HPDE6-E6E7 (cell line): Measurements from ENCODE around the gene FBXL13.
A peak's percentile ranks its signal among the peaks of the same experiment; 100 is the strongest.
"Not testable (repeated sequence)": the region's sequence is repeated elsewhere in the genome, so short reads cannot be mapped to it uniquely, and the experiment has no call there.

Experiments
- DNase-seq: peaks from one replicate; pipeline ENCODE4 v3.0.0; 2011; ENCODE audit warnings: missing footprints; ENCODE audit errors: extremely low spot score

FBXL13 gene

DNA sequence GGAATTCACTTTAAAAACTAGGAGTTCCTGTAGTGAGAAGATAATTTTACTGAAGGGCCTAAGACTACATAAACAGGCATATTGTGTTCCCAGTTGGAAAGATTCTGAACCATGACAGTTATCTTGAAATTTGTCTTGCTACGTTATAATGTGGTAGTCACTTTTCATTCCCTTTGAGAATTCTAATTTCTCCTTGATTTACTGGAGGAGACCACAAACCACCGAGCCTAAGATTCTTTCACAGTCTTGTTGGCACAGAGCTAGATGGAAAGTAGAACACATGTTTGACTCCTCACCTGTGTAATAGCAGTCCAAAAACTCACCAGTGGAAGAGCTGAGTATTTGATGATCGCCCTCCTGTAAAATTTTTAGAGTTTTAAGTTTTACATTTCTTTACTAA is 5.2 kb upstream of the FBXL13 start:
- no peak for DNase-seq

DNA sequence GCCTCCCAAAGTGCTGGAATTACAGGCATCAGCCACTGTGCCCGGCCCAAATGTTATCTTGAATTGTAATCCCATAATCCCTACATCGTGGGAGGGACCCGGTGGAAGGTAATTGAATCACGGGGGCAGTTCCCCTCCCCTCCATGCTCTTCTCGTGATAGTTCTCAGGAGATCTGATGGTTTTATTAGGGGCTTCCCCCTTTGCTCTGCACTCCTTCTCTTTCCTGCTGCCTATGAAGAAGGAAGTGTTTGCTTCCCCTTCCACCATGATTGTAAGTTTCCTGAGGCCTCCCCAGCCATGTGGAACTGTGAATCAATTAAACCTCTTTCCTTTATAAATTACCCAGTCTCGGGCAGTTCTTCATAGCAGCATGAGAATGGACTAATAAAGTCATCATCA is 3.6 kb upstream of the FBXL13 start:
- not testable (repeated sequence) for DNase-seq

DNA sequence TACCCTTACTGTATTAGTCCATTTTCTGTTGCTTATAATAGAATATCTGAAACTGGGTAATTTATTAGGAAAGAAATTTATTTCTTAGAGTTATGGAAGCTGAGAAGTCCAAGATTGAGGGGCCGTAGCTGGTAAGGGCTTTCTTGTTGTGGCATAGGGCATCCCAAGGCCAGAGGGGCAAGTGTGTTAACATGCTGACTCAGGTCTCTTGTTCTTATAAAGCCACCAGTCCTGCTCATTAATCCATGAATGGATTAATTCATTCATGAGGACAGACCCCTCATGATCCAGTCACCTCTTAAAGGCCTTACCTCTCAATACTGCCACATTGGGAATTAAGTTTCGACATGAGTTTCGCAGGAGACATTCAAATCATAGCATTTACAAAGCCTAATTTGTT is 2.7 kb upstream of the FBXL13 start:
- DNase-seq = no peak

DNA sequence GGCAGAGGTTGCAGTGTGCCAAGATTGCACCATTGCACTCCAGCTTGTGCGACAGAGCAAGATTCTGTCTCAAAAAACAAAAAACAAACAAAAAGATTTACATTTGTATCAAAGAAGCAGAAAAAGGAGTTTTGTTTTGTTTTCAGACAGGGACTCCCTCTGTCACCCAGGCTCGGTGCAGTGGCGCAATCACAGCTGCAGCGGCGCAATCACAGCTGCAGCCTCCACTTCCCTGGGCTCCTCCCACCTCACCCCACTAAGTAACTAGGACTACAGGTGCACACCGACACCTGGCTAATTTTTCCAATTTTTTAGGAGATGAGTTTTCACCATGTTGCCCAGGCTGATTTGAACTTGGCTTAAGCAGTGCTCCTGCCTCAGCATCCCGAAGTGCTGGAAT is 2.2 kb upstream of the FBXL13 start:
- no peak for DNase-seq

DNA sequence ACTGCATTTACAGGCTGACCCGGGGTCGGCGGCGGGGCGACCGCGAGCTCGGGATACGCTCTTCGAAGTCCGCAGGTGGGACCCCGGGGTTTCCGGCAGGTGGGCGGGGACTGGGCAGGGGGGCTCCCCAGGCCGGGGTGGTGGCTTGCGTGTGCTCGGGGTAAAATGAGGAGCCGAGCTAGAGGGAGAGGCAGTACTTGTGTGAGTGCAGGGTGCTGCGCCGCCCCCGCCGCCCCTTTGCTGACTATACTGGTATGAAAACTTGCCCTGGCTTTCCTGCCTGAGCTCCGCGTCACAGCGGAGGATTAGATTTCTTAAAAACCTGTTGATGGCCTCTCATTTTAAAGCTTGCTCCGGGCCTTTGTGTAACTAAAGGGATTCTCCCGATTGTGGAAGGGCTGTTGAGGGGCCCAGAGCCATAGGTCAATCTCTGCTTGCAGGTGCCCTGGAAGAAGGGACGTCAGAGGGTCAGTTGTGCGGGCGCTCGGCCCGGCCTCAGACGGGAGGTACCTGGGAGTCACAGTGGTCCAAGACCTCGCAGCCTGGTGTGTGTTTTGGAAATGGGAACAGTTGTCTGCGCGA is 832 bp upstream of the FBXL13 start:
- peak; percentile 49 for DNase-seq

DNA sequence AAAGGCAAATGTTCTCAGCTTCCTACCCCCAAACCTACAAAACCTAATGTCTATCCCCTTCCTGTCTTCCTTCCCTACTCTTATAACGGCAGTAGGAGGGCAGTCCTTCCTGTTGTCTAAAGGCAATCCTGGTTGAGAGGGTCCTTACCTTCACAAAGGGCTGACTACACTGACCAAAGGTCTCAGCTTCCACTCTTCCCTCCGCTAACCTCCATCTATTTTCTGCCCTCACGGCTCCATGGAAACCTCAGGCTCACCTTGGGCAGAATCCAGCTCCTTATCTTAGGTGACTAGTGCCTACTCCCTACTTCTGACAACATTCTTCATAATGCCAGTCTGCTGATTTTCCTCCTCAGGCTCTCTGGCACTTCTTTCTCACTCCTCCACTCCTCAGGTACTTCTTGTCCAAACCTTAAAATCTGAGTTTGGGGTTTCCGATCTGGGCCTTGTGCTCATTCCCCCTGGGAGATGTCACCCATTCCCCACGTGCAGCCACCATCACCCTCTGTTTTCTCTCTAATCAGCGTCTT is 542 bp downstream of the FBXL13 start:
- DNase-seq = no peak

DNA sequence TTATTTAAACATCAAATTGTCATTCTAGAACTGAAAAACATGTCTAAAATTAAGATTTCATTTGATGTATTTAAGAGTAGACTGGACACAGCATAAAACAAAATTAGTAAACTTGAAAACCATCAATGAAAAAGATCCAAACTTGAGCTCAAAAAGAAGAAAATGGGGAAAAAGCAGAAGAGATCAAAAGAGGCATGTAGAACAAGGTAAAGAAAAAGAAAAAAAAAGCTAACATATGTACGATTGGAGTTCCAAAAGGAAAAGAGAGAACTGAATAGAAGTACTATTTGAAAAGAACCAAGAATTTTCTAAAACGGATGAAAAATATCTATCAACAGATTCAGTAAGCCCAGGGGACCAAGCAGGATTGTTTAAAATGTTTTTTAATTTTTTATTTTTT is 3.6 kb downstream of the FBXL13 start:
- DNase-seq = no peak

DNA sequence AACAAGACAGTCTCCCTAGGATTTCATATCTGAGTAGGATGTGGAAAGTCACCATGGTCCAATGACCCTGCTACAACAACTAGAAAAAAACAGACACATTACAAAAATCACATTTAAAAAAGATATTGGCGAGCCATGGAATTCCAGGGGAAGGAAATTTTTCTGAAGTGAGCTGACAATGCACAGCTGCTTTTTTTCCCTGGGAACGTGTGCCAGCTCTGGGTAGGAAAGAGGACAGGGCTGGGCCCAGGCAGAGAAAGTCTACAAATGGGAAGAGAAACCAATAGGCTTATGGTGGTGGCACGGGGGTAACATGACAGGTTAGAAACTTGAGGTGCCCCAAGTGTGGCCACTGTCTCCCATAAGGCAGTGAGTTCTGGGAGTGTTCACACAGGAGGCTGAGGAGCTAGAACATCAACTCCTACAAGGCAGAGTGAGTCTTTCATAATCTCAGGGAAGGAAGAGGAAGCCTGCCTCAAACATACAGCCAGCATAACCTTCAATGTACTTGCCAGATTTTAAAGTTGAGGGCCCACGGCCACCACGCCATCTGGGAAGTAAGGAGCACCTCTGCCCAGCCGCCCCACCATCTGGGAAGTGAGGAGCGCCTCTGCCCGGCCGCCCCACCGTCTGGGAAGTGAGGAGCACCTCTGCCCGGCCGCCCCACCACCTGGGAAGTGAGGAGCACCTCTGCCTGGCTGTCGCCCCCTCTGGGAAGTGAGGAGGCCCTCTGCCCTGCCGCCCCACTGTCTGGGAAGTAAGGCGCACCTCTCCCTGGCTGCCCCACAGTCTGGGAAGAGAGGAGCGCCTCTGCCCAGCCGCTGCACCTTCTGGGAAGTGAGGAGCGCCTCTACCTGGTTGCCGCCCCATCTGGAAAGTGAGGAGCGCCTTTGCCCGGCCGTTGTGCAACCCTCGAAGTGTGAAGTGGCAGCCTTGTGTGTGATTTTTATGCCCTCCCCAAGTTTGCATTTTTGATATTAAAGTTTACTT is 5.9 kb downstream of the FBXL13 start:
- no peak for DNase-seq

DNA sequence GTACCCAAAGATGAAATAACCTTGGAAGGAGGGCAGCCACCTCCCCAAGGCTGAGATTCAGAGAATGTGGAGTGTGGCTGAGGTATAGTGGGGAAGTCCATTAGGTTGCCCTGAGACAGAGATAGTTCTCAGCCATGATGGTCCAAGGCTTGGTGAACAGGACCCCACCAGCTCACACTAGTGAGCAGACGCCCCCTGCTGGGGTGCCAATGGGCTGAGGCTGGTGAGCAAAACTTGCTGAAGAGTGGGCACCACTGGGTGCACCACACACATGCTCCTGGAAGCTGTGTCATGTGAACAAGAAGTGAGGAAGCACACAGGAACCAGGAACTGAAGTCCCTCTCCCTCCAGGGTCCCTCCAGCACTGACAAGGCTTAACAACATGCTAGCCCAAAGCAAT is 8.9 kb downstream of the FBXL13 start:
- no peak for DNase-seq

DNA sequence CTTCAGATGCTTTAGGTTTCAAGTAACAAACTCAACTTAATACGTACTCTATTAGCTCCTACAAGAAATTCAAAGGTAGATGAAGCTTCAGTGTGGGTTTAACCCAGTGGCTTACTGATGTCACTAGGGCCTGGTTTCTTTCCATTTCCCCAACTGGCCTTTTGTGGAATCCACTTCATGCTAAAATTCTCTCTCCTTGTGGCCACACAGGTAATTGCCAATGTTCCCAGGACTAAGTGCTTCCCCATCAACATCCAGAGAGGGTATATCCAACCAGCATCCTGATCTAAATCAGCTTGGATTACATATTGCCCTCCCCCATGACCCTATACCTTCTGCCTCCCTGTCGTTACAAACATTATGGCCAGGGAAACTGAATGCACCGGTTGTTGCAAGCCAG is 10.7 kb downstream of the FBXL13 start:
- DNase-seq = no peak

DNA sequence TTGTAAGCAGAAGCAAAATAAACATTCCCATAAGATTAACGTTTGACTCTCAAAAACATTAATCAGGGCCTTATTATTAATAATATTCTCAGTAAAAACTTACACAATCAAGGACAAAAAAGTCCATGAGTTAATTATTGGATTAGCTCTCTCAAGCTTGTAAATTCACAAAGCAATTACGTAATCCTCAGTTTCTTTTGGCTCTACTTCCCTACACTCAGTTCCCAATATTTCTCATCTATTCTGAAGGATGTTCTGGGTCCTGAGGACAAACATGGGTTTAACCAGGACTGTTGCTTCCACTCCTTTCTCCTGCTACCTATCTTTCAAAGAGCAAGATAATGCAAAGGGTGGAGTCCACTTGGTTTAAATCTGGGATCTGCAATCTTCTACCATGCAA is 15.1 kb downstream of the FBXL13 start:
- DNase-seq = no peak

DNA sequence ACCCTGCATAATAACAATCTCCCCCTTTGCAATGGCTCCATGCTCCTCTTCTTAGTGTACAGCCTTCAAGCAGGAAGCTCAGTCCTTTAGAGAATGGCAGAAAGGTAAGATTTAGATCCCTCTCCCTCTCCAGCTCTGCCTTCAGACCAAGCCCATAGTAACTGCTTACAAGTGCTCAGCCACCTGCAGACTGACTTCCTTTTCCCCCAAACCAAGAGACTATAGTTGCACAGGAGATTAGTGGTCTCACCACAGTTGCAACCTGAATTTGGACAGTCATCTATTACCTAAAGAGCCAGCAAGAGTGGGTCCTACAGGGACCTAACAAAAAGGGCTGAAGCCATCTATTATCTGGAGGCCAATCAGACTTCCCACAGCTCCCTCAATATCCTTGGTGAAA is 16.5 kb downstream of the FBXL13 start:
- no peak for DNase-seq

DNA sequence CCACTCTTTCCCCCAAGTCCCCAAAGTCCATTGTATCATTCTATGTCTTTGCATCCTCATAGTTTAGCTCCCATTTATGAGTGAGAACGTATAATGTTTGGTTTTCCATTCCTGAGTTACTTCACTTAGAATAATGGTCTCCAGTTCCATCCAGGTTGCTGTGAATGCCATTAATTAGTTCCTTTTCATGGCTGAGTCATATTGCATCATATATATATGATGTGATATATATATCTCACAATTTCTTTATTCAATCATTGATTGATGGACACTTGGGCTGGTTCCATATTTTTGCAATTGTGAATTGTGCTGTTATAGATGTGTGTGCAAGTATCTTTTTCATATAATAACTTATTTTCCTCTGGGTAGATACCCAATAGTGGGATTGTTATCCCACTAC is 18.6 kb downstream of the FBXL13 start:
- not testable (repeated sequence) for DNase-seq

DNA sequence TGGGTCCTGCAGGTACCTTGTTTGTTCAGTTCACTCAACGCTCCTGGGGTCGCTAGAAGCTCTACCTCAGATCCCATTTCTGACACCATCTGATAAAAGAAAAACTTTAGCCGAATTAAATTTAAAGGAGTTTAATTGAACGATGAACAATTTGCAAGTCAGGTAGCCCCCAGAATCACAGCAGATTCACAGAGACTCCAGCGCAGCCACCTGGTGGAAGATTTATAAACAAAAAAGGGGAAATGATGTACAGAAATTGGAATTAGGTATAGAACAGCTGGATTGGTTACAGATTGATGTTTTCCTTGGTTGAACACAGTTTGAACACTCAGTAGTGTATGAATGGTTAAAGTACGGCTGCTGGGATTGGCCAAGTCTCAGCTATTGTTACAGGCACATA is 23.1 kb downstream of the FBXL13 start:
- no peak for DNase-seq

DNA sequence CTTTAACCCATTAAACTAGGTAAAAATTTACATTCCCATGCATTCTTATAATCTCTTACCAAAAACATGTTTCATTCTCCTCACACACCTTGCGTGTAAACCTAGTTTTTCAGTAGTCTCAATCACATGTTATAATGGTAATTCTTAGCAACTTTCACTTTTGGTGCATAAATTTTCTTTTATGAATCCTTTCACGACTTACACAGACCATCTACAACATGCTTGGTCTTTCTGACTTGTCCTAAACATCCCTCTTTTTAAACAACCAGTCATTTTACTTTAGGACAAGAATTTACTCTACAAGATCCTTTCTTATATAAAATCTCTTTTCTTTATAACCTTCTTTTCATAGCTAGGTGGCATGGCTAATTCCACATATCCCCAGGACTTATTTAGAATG is 25.8 kb downstream of the FBXL13 start:
- DNase-seq = no peak

DNA sequence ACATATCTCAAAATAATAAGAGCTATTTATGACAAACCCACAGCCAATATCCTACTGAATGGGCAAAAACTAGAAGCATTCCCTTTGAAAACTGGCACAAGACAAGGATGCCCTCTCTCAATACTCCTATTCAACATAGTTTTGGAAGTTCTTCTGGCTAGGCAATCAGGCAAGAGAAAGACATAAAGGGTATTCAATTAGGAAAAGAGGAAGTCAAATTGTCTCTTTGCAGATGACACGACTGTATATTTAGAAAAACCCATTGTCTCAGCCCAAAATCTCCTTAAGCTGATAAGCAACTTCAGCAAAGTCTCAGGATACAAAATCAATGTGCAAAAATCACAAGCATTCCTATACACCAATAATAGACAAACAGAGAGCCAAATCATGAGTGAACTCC is 32.8 kb downstream of the FBXL13 start:
- not testable (repeated sequence) for DNase-seq

DNA sequence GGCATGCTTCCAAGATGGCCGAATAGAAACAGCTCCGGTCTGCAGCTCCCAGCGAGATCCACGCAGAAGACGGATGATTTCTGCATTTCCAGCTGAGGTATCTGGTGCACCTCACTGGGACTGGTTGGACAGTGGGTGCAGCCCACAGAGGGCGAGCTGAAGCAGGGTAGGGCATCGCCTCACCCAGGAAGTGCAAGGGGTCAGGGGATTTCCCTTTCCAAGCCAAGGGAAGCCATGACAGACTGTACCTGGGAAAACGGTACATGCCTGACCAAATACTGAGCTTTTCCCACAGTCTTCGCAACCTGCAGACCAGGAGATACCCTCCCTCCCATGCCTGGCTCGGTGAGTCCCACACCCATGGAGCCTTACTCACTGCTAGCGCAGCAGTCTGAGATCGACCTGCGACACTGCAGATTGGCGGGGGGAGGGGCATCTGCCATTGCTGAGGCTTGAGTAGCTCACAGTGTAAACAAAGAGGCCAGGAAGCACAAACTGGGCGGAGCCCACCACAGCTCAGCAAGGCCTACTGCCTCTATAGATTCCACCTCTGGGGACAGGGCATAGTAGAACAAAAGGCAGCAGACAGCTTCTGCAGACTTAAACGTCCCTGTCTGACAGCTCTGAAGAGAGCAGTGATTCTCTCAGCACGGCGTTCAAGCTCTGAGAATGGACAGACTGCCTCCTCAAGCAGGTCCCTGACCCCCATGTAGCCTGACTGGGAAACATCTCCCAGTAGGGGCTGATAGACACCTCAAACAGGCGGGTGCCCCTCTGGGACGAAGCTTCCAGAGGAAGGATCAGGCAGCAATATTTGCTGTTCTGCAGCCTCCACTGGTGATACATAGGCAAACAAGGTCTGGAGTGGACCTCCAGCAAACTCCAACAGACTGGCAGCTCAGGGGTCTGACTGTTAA is 36.5 kb downstream of the FBXL13 start:
- DNase-seq = not testable (repeated sequence)

DNA sequence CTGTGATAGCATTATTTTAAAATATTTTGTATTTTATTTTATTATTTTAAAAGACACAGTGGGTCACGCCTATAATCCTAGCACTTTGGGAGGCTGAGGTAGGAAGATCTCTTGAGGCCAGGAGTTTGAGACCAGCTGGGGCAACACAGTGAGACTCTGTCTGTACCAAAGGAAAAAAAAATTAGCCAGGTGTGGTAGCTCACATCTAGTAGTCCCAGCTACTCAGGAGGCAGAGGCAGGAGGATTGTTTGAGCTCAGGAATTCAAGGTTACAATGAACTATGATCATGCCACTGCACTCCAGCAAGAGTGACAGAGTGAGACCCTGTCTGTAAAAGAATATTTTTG is 37.1 kb downstream of the FBXL13 start:
- DNase-seq = no peak

DNA sequence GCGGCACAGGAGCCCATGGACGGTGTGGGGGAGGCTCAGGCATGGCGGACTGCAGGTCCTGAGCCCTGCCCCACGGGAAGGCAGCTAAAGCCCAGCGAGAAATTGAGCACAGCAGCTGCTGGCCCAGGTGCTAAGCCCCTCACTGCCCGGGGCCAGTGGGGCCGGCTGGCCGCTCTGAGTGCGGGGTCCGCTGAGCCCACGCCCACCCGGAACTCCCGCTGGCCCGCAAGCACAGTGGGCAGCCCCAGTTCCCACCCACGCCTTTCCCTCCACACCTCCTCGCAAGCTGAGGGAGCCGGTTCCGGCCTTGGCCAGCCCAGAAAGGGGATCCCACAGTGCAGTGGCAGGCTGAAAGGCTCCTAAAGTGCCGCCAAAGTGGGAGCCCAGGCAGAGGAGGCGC is 40.3 kb downstream of the FBXL13 start:
- not testable (repeated sequence) for DNase-seq

DNA sequence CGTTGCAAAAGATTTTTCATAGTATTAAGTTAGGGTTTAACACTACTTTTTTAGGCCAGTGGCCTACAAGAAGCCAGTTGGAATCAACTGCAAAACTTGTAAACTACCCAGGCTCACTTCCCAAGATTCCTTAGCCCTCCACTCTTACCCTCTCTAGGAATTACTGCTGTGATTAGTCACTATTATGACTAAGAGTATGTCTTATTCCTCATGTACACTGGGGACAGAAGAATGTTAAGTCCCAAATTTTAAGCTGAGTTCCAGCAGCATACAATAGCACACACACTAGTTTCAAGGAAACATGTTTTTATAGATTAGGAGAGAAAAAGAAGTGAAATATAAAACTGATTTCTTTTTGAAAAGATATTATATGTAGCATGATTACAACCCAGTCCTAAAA is 42.8 kb downstream of the FBXL13 start:
- no peak for DNase-seq

DNA sequence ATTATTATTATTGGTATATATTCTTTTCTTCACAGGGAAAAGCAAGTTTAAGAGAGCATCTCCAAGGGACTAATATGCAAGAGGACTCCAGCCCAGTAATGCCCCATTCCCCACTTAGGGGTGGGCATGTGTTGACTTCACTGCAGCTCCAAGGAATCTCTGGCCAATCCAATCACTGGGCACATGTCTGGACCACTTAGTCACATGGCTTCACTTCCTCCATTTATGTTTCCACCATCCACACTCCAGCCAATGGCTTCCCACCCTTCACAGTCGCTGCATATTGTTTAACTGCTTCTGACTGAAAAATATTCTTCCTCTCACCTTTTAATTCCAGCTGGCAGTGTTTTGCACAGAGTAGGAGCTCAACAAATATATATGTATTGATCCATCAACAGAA is 43.6 kb downstream of the FBXL13 start:
- no peak for DNase-seq

DNA sequence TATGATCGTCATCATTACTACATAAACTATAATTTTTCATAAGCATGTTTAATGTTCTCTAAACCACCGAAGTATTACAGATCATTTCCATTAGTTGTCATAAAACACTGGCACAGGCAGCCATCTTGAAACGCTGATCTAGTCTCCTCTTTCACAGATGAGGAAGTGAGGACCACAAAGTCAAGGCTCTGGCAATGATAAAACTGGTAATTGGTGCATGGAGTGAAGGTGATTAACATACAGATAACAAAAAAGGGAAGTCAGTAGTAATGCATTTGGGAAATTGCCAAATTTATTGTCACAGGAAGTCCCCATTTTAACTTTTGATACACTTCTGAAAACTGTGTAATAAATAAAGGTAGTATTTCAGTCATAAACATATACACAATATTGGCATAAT is 49.3 kb downstream of the FBXL13 start:
- no peak for DNase-seq
